Measurements from ENCODE around the gene KIF16B. TPM values are rescaled to one million over a fixed set of nuclear protein-coding genes. Genes with fewer than 3 reads are reported as not detected.

Gene KIF16B
- total and polyA plus RNA-seq, 4 donors: 5.1 to 19.7 (median 8.4) TPM

GRCh38 chr20:16308754-16309153, 264.5 kb downstream of the KIF16B start:
- no peak overlapping the region for H3K4me3 ChIP-seq (ENCODE audit: low read depth in 1 of 3, low read length in 3 of 3)
- no peaks in the 10 kb centered on the region for H3K4me1 ChIP-seq (ENCODE audit: control insufficient read depth in 4 of 4, insufficient read depth in 4 of 4, low read length in 3 of 4)
- TF ChIP-seq REST (IDR thresholded peaks at IDR 0.05) (no peak), HNF4G (IDR thresholded peaks at IDR 0.05) (no peak), JUND (IDR thresholded peaks at IDR 0.05) (no peak), SP1 (IDR thresholded peaks at IDR 0.05) (no peak), FOXA1 (IDR thresholded peaks at IDR 0.05) (no peak), RXRA (IDR thresholded peaks at IDR 0.05) (no peak), FOXA2 (IDR thresholded peaks at IDR 0.05) (no peak), TAF1 (conservative IDR thresholded peaks at IDR 0.05) (no peak), EGR1 (IDR thresholded peaks at IDR 0.05; ENCODE audit: low read depth in 2 of 2) (no peak), HNF4A (conservative IDR thresholded peaks at IDR 0.05) (no peak), RAD21 (IDR thresholded peaks at IDR 0.05) (no peak), NR2F2 (IDR thresholded peaks at IDR 0.05) (no peak), GABPA (IDR thresholded peaks at IDR 0.05 in 1 of 2, conservative IDR thresholded peaks at IDR 0.05 in 1 of 2) (no peak)
- TF ChIP-seq, protein P1, sequence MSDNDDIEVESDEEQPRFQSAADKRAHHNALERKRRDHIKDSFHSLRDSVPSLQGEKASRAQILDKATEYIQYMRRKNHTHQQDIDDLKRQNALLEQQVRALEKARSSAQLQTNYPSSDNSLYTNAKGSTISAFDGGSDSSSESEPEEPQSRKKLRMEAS (IDR thresholded peaks at IDR 0.05): no peak
- TF ChIP-seq, protein P2, sequence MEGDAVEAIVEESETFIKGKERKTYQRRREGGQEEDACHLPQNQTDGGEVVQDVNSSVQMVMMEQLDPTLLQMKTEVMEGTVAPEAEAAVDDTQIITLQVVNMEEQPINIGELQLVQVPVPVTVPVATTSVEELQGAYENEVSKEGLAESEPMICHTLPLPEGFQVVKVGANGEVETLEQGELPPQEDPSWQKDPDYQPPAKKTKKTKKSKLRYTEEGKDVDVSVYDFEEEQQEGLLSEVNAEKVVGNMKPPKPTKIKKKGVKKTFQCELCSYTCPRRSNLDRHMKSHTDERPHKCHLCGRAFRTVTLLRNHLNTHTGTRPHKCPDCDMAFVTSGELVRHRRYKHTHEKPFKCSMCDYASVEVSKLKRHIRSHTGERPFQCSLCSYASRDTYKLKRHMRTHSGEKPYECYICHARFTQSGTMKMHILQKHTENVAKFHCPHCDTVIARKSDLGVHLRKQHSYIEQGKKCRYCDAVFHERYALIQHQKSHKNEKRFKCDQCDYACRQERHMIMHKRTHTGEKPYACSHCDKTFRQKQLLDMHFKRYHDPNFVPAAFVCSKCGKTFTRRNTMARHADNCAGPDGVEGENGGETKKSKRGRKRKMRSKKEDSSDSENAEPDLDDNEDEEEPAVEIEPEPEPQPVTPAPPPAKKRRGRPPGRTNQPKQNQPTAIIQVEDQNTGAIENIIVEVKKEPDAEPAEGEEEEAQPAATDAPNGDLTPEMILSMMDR (IDR thresholded peaks at IDR 0.05; ENCODE audit: low read depth, low read length, missing input control): no peak
- TF ChIP-seq, protein P3, sequence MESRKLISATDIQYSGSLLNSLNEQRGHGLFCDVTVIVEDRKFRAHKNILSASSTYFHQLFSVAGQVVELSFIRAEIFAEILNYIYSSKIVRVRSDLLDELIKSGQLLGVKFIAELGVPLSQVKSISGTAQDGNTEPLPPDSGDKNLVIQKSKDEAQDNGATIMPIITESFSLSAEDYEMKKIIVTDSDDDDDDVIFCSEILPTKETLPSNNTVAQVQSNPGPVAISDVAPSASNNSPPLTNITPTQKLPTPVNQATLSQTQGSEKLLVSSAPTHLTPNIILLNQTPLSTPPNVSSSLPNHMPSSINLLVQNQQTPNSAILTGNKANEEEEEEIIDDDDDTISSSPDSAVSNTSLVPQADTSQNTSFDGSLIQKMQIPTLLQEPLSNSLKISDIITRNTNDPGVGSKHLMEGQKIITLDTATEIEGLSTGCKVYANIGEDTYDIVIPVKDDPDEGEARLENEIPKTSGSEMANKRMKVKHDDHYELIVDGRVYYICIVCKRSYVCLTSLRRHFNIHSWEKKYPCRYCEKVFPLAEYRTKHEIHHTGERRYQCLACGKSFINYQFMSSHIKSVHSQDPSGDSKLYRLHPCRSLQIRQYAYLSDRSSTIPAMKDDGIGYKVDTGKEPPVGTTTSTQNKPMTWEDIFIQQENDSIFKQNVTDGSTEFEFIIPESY (IDR thresholded peaks at IDR 0.05): no peak
- peaks cover 0 to 2% (median under 1%) of the 10 kb centered on the region in 4 donors for H3K9me3 ChIP-seq (ENCODE audit: control insufficient read depth in 4 of 4, low read length in 3 of 4)
- H3K27ac ChIP-seq (ENCODE audit: low read depth in 1 of 2, low read length in 2 of 2): no peak overlapping the region
- peaks cover 0 to 3% (median under 1%) of the 10 kb centered on the region in 4 donors for H3K36me3 ChIP-seq (ENCODE audit: control insufficient read depth in 4 of 4, insufficient read depth in 3 of 4, low read depth in 1 of 4, low read length in 3 of 4)
- H3K27me3 ChIP-seq (ENCODE audit: control insufficient read depth in 4 of 4, insufficient read depth in 4 of 4, low read length in 3 of 4): no peaks in the 10 kb centered on the region
- H3K9ac ChIP-seq (ENCODE audit: low read depth in 1 of 2, low read length in 2 of 2): no peak overlapping the region
- WGBS: 96% methylated on average over 2 of the region's 2 CpGs
- no peak for DNase-seq (ENCODE audit: low spot score)

GRCh38 chr20:16302818-16303217, 270.4 kb downstream of the KIF16B start:
- Histone ChIP-seq H3K27me3 (ENCODE audit: control insufficient read depth in 4 of 4, insufficient read depth in 4 of 4, low read length in 3 of 4) (no peaks in the 10 kb centered on the region), H3K9me3 (ENCODE audit: control insufficient read depth in 4 of 4, low read length in 3 of 4) (peaks cover 0 to 16% (median 6%) of the 10 kb centered on the region in 4 donors), H3K27ac (ENCODE audit: low read depth in 1 of 2, low read length in 2 of 2) (no peak overlapping the region), H3K4me3 (ENCODE audit: low read depth in 1 of 3, low read length in 3 of 3) (no peak overlapping the region), H3K36me3 (ENCODE audit: control insufficient read depth in 4 of 4, insufficient read depth in 3 of 4, low read depth in 1 of 4, low read length in 3 of 4) (no peaks in the 10 kb centered on the region), H3K9ac (ENCODE audit: low read depth in 1 of 2, low read length in 2 of 2) (no peak overlapping the region), H3K4me1 (ENCODE audit: control insufficient read depth in 4 of 4, insufficient read depth in 4 of 4, low read length in 3 of 4) (no peaks in the 10 kb centered on the region)
- 44% methylated on average over 1 of the region's 1 CpG for WGBS
- no peak for DNase-seq (ENCODE audit: low spot score)
- TF ChIP-seq EGR1 (IDR thresholded peaks at IDR 0.05; ENCODE audit: low read depth in 2 of 2): no peak
- TF ChIP-seq, protein P2 (IDR thresholded peaks at IDR 0.05; ENCODE audit: low read depth, low read length, missing input control): no peak
- no peak for TF ChIP-seq RXRA (IDR thresholded peaks at IDR 0.05)
- TF ChIP-seq RAD21 (IDR thresholded peaks at IDR 0.05): no peak
- no peak for TF ChIP-seq HNF4G (IDR thresholded peaks at IDR 0.05)
- no peak for TF ChIP-seq NR2F2 (IDR thresholded peaks at IDR 0.05)
- TF ChIP-seq FOXA1 (IDR thresholded peaks at IDR 0.05): no peak
- TF ChIP-seq, protein P3 (IDR thresholded peaks at IDR 0.05): no peak
- TF ChIP-seq GABPA (IDR thresholded peaks at IDR 0.05 in 1 of 2, conservative IDR thresholded peaks at IDR 0.05 in 1 of 2): no peak
- no peak for TF ChIP-seq TAF1 (conservative IDR thresholded peaks at IDR 0.05)
- no peak for TF ChIP-seq ATF3 (IDR thresholded peaks at IDR 0.05)
- TF ChIP-seq SP1 (IDR thresholded peaks at IDR 0.05): no peak

Data from liver (tissue), 9 donors.